ENCODE data around the gene ZNF488. TPM values are rescaled to one million over a fixed set of nuclear protein-coding genes. Genes with fewer than 3 reads are reported as not detected.

The ZNF488 gene
- total RNA-seq, 1 donor, result not detected

DNA sequence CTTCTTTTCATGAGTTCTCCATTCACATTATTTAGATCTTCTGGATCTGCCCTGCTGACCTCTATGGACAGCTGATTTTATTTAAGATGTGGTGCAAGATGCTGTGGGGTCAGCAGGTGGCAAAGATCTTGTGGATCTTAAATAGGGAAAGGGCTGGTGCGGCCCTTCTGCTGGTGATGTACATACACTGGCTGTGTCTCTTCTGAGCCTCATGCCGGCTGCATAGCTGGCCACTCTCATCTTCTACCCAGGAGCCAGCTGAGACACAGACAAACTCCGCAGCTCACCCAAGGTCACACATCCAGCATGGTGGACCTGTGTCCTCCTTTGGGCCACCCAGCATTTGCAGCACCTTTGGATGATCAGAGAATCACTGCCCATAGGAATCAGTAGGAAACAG is 26.2 kb downstream of the ZNF488 start:
- Histone ChIP-seq H3K4me3 (ENCODE audit: low read length) (no peak overlapping the region), H3K27me3 (ENCODE audit: insufficient read depth, low read length) (no peaks in the 10 kb centered on the region), H3K9me3 (ENCODE audit: low read depth, low read length) (no peaks in the 10 kb centered on the region), H3K4me1 (ENCODE audit: insufficient read depth, low read length) (no peaks in the 10 kb centered on the region)

DNA sequence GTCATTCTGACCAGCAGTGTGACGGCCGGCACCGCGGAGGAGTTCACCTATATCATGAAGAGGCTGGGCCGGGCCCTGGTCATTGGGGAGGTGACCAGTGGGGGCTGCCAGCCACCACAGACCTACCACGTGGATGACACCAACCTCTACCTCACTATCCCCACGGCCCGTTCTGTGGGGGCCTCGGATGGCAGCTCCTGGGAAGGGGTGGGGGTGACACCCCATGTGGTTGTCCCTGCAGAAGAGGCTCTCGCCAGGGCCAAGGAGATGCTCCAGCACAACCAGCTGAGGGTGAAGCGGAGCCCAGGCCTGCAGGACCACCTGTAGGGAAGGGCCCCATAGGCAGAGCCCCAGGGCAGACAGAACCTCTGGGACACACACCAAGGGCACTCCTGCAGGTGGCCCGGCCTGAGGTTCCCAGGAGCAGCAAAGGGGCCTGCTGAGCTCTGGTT is 26.9 kb downstream of the ZNF488 start:
- Histone ChIP-seq H3K4me3 (ENCODE audit: low read length) (no peak overlapping the region), H3K4me1 (ENCODE audit: insufficient read depth, low read length) (no peaks in the 10 kb centered on the region), H3K9me3 (ENCODE audit: low read depth, low read length) (no peaks in the 10 kb centered on the region), H3K27me3 (ENCODE audit: insufficient read depth, low read length) (no peaks in the 10 kb centered on the region)

DNA sequence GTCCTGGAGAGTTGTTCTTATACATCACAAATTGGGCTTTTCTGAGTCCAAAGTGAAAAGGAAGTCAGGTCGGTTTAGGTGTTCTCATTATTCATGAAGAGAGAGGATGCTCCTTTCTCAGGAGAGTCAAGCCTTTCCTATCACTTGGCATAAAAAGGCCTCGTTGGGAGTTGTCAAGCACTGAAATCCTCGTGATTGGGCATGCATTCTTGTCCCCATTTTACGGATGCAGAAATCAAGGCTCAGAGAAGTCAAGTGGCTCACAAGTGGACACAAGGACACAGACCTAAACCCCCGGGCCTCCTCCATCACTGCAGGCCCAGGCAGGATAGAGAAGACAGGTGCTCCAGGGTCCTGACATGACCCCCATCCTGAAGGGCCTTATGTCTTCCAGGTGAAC is 27.4 kb downstream of the ZNF488 start:
- Histone ChIP-seq H3K27me3 (ENCODE audit: insufficient read depth, low read length) (no peaks in the 10 kb centered on the region), H3K4me1 (ENCODE audit: insufficient read depth, low read length) (no peaks in the 10 kb centered on the region), H3K4me3 (ENCODE audit: low read length) (no peak overlapping the region), H3K9me3 (ENCODE audit: low read depth, low read length) (no peaks in the 10 kb centered on the region)

DNA sequence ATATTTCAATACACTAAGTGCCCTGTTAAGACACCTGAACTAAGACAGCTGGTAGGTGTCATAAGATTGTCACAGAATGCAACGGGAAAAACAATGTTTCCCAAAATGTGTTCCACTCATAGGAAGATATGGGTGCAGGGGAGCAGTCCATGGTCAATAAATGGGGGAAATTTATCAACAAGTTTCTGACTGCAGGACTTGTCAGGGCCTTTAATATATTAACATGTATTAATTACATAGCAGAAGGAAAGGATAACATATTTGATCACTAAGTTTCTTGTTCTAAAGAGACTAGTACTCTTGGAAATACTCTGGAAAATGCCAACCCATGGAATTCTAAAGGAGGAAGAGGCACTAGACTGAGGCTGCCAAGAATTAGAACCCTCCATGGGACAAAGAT is 29.2 kb downstream of the ZNF488 start:
- Histone ChIP-seq H3K9me3 (ENCODE audit: low read depth, low read length) (no peaks in the 10 kb centered on the region), H3K4me1 (ENCODE audit: insufficient read depth, low read length) (no peaks in the 10 kb centered on the region), H3K27me3 (ENCODE audit: insufficient read depth, low read length) (no peaks in the 10 kb centered on the region), H3K4me3 (ENCODE audit: low read length) (no peak overlapping the region)

DNA sequence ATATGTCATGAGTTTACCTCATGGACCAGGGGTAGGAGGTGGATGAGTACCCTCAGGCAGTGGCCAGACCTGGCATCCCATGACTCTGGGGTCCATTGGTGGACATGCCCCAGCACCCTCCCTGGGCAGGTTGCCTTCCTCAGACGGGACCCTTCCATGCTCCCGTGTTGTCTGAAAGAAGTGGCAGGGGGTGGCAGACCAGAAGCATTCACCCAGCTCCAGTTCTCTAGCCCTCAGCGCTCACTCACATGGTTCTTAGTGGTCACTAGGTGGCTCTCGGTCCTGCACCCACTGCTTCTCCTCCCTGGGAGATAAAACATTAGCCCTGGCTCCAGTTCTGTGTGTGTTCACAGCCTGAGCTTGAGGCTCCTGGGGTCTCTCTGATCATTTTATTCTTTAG is 29.9 kb downstream of the ZNF488 start:
- H3K9me3 ChIP-seq (ENCODE audit: low read depth, low read length), result no peaks in the 10 kb centered on the region
- H3K4me1 ChIP-seq (ENCODE audit: insufficient read depth, low read length), result no peaks in the 10 kb centered on the region
- no peaks in the 10 kb centered on the region for H3K27me3 ChIP-seq (ENCODE audit: insufficient read depth, low read length)
- H3K4me3 ChIP-seq (ENCODE audit: low read length), result no peak overlapping the region

DNA sequence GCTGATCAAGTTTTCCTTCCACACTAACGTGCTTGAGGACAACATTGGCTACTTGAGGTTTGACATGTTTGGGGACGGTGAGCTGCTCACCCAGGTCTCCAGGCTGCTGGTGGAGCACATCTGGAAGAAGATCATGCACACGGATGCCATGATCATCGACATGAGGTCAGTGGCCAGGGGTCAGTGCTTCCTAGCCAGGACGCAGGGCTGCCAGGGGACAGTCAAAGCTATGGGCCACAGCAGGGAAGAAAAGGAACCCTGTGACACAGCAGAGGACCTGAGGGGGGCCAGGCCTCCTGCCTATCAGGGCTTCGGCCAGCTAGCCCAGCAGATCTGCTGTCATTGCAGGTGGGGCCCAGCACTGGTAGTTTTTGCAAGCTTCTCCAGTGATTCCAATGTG is 30.7 kb downstream of the ZNF488 start:
- Histone ChIP-seq H3K9me3 (ENCODE audit: low read depth, low read length) (no peaks in the 10 kb centered on the region), H3K4me1 (ENCODE audit: insufficient read depth, low read length) (no peaks in the 10 kb centered on the region), H3K27me3 (ENCODE audit: insufficient read depth, low read length) (no peaks in the 10 kb centered on the region), H3K4me3 (ENCODE audit: low read length) (no peak overlapping the region)

DNA sequence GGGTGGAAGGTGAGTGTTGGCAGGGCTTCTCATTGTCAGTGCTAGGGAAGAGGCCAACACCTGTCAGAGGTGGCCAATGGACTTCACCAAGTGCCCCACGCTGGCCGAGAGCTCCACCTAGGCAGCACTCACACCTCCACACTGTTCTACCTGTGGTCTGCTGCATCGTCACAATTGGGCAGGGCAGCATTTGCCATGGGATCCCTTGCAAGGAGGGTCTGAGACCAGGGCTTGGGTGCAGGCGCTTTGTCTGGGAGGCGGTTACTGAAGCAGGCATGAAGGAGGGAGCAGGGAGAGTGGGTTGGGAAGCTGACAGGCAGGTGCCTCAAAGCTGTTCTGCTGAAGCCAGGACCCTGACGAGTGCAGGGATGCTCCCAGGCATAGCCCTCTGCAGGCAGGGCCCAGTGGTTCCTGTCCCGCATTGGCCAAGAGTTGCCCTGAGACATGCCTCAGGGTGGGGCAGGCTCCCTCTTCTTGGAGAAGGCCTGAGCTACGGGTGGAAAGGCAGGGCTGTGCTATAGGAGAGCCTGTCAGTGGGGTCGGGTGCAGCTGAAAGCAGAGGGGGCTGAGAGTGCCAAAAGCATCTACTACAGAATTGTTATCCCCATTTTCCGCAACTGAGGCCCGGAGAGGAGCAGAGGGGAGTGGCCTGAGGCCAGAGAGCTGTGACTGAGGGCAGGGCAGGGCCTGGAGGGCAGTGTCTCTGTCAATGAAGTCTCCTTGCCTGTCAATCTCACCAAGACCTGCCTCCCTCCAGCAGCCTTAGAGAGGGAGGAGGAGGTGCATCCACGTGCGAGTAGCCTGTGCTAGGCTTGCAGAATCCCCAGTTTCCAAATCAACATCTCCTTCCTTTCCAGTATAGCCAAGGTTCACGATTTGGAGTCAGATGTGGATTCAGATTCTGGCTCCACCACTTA is 31.9 kb downstream of the ZNF488 start:
- no peaks in the 10 kb centered on the region for H3K4me1 ChIP-seq (ENCODE audit: insufficient read depth, low read length)
- H3K27me3 ChIP-seq (ENCODE audit: insufficient read depth, low read length), result no peaks in the 10 kb centered on the region
- no peaks in the 10 kb centered on the region for H3K9me3 ChIP-seq (ENCODE audit: low read depth, low read length)
- no peak overlapping the region for H3K4me3 ChIP-seq (ENCODE audit: low read length)

DNA sequence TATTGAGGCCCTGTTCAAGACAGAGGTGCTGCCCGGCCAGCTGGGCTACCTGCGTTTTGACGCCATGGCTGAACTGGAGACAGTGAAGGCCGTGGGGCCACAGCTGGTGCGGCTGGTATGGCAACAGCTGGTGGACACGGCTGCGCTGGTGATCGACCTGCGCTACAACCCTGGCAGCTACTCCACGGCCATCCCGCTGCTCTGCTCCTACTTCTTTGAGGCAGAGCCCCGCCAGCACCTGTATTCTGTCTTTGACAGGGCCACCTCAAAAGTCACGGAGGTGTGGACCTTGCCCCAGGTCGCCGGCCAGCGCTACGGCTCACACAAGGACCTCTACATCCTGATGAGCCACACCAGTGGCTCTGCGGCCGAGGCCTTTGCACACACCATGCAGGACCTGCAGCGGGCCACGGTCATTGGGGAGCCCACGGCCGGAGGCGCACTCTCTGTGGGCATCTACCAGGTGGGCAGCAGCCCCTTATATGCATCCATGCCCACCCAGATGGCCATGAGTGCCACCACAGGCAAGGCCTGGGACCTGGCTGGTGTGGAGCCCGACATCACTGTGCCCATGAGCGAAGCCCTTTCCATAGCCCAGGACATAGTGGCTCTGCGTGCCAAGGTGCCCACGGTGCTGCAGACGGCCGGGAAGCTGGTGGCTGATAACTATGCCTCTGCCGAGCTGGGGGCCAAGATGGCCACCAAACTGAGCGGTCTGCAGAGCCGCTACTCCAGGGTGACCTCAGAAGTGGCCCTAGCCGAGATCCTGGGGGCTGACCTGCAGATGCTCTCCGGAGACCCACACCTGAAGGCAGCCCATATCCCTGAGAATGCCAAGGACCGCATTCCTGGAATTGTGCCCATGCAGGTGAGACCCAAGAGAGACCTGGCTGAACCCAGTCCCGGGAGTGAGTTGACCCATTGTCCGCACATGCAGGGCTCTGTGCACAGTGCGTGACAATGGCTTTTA is 33.1 kb downstream of the ZNF488 start:
- Histone ChIP-seq H3K9me3 (ENCODE audit: low read depth, low read length) (no peaks in the 10 kb centered on the region), H3K4me1 (ENCODE audit: insufficient read depth, low read length) (no peaks in the 10 kb centered on the region), H3K27me3 (ENCODE audit: insufficient read depth, low read length) (no peaks in the 10 kb centered on the region), H3K4me3 (ENCODE audit: low read length) (no peak overlapping the region)

DNA sequence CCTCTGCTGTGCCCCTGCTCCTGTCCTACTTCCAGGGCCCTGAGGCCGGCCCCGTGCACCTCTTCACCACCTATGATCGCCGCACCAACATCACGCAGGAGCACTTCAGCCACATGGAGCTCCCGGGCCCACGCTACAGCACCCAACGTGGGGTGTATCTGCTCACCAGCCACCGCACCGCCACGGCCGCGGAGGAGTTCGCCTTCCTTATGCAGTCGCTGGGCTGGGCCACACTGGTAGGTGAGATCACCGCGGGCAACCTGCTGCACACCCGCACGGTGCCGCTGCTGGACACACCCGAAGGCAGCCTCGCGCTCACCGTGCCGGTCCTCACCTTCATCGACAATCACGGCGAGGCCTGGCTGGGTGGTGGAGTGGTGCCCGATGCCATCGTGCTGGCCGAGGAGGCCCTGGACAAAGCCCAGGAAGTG is 34.1 kb downstream of the ZNF488 start:
- Histone ChIP-seq H3K9me3 (ENCODE audit: low read depth, low read length) (no peaks in the 10 kb centered on the region), H3K4me3 (ENCODE audit: low read length) (no peak overlapping the region), H3K27me3 (ENCODE audit: insufficient read depth, low read length) (no peaks in the 10 kb centered on the region), H3K4me1 (ENCODE audit: insufficient read depth, low read length) (no peaks in the 10 kb centered on the region)

DNA sequence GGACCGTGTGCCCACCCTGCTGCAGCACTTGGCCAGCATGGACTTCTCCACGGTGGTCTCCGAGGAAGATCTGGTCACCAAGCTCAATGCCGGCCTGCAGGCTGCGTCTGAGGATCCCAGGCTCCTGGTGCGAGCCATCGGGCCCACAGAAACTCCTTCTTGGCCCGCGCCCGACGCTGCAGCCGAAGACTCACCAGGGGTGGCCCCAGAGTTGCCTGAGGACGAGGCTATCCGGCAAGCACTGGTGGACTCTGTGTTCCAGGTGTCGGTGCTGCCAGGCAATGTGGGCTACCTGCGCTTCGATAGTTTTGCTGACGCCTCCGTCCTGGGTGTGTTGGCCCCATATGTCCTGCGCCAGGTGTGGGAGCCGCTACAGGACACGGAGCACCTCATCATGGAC is 34.6 kb downstream of the ZNF488 start:
- Histone ChIP-seq H3K4me1 (ENCODE audit: insufficient read depth, low read length) (no peaks in the 10 kb centered on the region), H3K9me3 (ENCODE audit: low read depth, low read length) (no peaks in the 10 kb centered on the region), H3K27me3 (ENCODE audit: insufficient read depth, low read length) (no peaks in the 10 kb centered on the region), H3K4me3 (ENCODE audit: low read length) (no peak overlapping the region)

DNA sequence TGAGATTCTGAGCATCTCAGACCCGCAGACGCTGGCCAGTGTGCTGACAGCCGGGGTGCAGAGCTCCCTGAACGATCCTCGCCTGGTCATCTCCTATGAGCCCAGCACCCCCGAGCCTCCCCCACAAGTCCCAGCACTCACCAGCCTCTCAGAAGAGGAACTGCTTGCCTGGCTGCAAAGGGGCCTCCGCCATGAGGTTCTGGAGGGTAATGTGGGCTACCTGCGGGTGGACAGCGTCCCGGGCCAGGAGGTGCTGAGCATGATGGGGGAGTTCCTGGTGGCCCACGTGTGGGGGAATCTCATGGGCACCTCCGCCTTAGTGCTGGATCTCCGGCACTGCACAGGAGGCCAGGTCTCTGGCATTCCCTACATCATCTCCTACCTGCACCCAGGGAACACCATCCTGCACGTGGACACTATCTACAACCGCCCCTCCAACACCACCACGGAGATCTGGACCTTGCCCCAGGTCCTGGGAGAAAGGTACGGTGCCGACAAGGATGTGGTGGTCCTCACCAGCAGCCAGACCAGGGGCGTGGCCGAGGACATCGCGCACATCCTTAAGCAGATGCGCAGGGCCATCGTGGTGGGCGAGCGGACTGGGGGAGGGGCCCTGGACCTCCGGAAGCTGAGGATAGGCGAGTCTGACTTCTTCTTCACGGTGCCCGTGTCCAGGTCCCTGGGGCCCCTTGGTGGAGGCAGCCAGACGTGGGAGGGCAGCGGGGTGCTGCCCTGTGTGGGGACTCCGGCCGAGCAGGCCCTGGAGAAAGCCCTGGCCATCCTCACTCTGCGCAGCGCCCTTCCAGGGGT is 35.2 kb downstream of the ZNF488 start:
- Histone ChIP-seq H3K9me3 (ENCODE audit: low read depth, low read length) (no peaks in the 10 kb centered on the region), H3K4me3 (ENCODE audit: low read length) (no peak overlapping the region), H3K27me3 (ENCODE audit: insufficient read depth, low read length) (no peaks in the 10 kb centered on the region), H3K4me1 (ENCODE audit: insufficient read depth, low read length) (no peaks in the 10 kb centered on the region)

DNA sequence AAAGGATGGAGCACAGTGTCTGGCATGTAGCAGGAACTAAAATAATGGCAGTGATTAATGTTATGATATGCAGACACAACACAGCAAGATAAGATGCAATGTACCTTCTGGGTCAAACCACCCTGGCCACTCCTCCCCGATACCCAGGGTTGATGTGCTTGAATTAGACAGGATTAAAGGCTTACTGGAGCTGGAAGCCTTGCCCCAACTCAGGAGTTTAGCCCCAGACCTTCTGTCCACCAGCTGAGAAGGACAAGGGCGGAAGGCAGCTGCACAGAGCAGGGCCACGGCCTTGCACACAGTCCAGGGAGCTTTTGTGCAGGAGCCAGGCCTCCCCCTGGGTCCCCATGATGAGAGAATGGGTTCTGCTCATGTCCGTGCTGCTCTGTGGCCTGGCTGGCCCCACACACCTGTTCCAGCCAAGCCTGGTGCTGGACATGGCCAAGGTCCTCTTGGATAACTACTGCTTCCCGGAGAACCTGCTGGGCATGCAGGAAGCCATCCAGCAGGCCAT is 35.9 kb downstream of the ZNF488 start, which contains the start of gene RBP3:
Gene RBP3, plus strand, starts transcription at position 226 of the 514 bp plus-strand sequence. Its CDS starts 122 bp downstream, at position 348.
- Histone ChIP-seq H3K4me1 (ENCODE audit: insufficient read depth, low read length) (no peaks in the 10 kb centered on the region), H3K9me3 (ENCODE audit: low read depth, low read length) (no peaks in the 10 kb centered on the region), H3K27me3 (ENCODE audit: insufficient read depth, low read length) (no peaks in the 10 kb centered on the region)

DNA sequence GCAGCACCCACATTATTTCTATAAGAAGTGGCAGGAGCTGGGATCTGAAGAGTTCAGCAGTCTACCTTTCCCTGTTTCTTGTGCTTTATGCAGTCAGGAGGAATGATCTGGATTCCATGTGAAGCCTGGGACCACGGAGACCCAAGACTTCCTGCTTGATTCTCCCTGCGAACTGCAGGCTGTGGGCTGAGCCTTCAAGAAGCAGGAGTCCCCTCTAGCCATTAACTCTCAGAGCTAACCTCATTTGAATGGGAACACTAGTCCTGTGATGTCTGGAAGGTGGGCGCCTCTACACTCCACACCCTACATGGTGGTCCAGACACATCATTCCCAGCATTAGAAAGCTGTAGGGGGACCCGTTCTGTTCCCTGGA is 36.8 kb downstream of the ZNF488 start:
- no peaks in the 10 kb centered on the region for H3K4me1 ChIP-seq (ENCODE audit: insufficient read depth, low read length)
- H3K27me3 ChIP-seq (ENCODE audit: insufficient read depth, low read length), result no peaks in the 10 kb centered on the region
- H3K9me3 ChIP-seq (ENCODE audit: low read depth, low read length), result no peaks in the 10 kb centered on the region
- H3K4me3 ChIP-seq (ENCODE audit: low read length), result no peak overlapping the region

More for the DNA sequence above, 35.9 kb downstream of the ZNF488 start, which contains the start of gene RBP3:
- H3K4me3 ChIP-seq (ENCODE audit: low read length), result no peak within 1 kb of the TSS

DNA sequence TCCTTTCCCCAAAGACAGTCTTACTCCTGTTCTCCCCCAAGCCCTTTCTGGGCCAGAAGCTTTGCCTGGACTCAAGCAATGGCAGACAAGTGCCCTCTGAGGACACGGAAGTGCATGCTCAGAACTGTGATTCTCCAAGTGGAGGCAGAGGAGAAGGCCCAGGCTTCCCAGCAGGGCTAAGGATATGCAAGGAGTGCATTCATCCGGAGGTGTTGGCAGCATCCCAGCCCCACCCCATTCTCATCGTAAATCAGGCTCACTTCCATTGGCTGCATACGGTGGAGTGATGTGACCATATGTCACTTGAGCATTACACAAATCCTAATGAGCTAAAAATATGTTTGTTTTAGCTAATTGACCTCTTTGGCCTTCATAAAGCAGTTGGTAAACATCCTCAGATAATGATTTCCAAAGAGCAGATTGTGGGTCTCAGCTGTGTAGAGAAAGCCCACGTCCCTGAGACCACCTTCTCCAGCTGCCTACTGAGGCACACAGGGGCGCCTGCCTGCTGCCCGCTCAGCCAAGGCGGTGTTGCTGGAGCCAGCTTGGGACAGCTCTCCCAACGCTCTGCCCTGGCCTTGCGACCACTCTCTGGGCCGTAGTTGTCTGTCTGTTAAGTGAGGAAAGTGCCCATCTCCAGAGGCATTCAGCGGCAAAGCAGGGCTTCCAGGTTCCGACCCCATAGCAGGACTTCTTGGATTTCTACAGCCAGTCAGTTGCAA is 37.4 kb downstream of the ZNF488 start:
- Histone ChIP-seq H3K9me3 (ENCODE audit: low read depth, low read length) (no peaks in the 10 kb centered on the region), H3K4me3 (ENCODE audit: low read length) (no peak overlapping the region), H3K4me1 (ENCODE audit: insufficient read depth, low read length) (no peaks in the 10 kb centered on the region), H3K27me3 (ENCODE audit: insufficient read depth, low read length) (no peaks in the 10 kb centered on the region)
